Measurements from ENCODE around the gene LTBP1. TPM values are rescaled to one million over a fixed set of nuclear protein-coding genes. Genes with fewer than 3 reads are reported as not detected.

LTBP1 gene
- total RNA-seq, 2 experiments from 2014 or later = 0.03 to 0.24 TPM

DNA sequence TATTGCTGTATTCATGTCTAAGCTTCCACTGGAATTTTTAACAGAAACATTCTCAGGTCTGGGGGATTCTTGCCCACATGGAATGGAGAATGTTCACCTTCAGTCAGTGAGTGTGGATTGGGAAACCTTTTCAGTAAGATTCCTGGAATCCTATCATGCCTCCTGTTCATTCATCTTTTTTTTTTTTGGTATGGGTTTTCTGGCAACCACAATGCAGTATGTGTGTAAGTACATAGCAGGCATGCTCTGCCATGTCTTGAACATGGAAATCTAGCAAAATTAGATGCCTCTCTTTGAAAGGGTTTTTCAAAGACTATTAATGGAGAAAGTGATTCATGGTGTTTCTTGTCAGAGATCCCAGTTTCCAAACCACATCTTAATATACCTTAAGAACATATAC, 176.5 kb downstream of the LTBP1 start:
- ChIA-PET CTCF (no interaction called here), POLR2A (no interaction called here)
- H3K4me3 Mint-ChIP-seq = no peak overlapping the region
- no peak for DNase-seq
- H3K36me3 Mint-ChIP-seq (ENCODE audit: low read depth) = no peaks in the 10 kb centered on the region
- ATAC-seq = no peak
- H3K9me3 Mint-ChIP-seq (ENCODE audit: insufficient read depth) = no peaks in the 10 kb centered on the region
- H3K27me3 Mint-ChIP-seq (ENCODE audit: low read depth) = peaks cover 2% of the 10 kb centered on the region
- H3K4me1 Mint-ChIP-seq (ENCODE audit: low read depth) = no peaks in the 10 kb centered on the region
- no peak overlapping the region for H3K27ac Mint-ChIP-seq

DNA sequence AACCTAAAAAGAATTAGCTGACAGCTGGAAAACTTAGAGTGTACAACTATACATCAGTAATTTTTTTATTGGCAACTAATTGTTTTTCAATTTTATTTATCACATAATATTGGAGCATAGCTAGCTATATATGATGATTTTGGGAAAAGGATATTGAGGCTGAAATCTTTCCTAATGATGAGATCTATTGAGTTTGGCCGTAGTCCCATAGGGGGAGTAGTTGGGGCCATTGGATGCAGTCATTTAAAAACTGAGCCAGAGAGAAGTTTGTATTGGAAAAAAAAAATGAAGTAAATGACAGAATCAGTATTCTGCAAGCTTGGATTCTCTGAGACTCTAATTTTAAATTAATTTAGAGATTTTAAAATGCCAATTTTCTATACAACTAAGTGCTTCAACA, 179.8 kb downstream of the LTBP1 start:
- H3K4me1 Mint-ChIP-seq (ENCODE audit: low read depth) = no peaks in the 10 kb centered on the region
- no peak overlapping the region for H3K4me3 Mint-ChIP-seq
- no peak for ATAC-seq
- H3K27ac Mint-ChIP-seq = no peak overlapping the region
- no peaks in the 10 kb centered on the region for H3K36me3 Mint-ChIP-seq (ENCODE audit: low read depth)
- no peaks in the 10 kb centered on the region for H3K9me3 Mint-ChIP-seq (ENCODE audit: insufficient read depth)
- POLR2A ChIA-PET = no interaction called here
- no peak for DNase-seq
- CTCF ChIA-PET = no interaction called here
- H3K27me3 Mint-ChIP-seq (ENCODE audit: low read depth) = peaks cover 2% of the 10 kb centered on the region

DNA sequence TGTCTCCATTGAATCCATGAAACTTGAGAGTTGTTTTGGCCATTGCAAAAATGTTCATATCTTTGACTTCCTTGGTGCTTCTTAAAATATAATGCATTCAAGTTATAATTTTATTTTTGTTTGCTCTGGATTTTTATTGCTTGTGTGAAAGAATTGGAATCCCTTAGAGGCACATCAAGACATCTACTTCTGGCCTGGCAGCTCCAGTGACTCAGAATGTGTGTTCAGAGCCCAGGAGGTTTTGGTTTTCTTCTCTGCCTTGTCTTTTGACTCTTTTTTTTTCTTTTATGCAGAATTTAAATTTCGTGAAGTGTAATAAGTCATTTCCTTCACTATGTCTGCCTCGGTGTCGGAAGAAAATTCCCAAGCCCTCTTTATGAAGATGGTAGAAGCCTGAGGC, 180.2 kb downstream of the LTBP1 start:
- CTCF ChIA-PET = no interaction called here
- Mint-ChIP-seq H3K27ac (no peak overlapping the region), H3K4me1 (ENCODE audit: low read depth) (no peaks in the 10 kb centered on the region), H3K27me3 (ENCODE audit: low read depth) (peaks cover 2% of the 10 kb centered on the region), H3K4me3 (no peak overlapping the region), H3K9me3 (ENCODE audit: insufficient read depth) (no peaks in the 10 kb centered on the region), H3K36me3 (ENCODE audit: low read depth) (no peaks in the 10 kb centered on the region)
- ATAC-seq (no peak), DNase-seq (no peak)
- POLR2A ChIA-PET = no interaction called here

- ATAC-seq = no peak
- peaks cover 2% of the 10 kb centered on the region for H3K27me3 Mint-ChIP-seq (ENCODE audit: low read depth)
- no peaks in the 10 kb centered on the region for H3K4me1 Mint-ChIP-seq (ENCODE audit: low read depth)
- CTCF ChIA-PET = no interaction called here
- H3K27ac Mint-ChIP-seq = no peak overlapping the region
- DNase-seq = no peak
- H3K9me3 Mint-ChIP-seq (ENCODE audit: insufficient read depth) = no peaks in the 10 kb centered on the region
- H3K4me3 Mint-ChIP-seq = no peak overlapping the region
- H3K36me3 Mint-ChIP-seq (ENCODE audit: low read depth) = no peaks in the 10 kb centered on the region
- POLR2A ChIA-PET = no interaction called here
These were observed 182.7 kb downstream of the LTBP1 start for GRCh38 chr2:33129263-33130053.

GRCh38 chr2:33130054-33130447, 183.3 kb downstream of the LTBP1 start:
- ATAC-seq (no peak), DNase-seq (no peak)
- no peaks in the 10 kb centered on the region for H3K9me3 Mint-ChIP-seq (ENCODE audit: insufficient read depth)
- H3K4me1 Mint-ChIP-seq (ENCODE audit: low read depth) = no peaks in the 10 kb centered on the region
- H3K27me3 Mint-ChIP-seq (ENCODE audit: low read depth) = peaks cover 2% of the 10 kb centered on the region
- H3K36me3 Mint-ChIP-seq (ENCODE audit: low read depth) = no peaks in the 10 kb centered on the region
- ChIA-PET CTCF (no interaction called here), POLR2A (no interaction called here)
- H3K27ac Mint-ChIP-seq = no peak overlapping the region
- H3K4me3 Mint-ChIP-seq = no peak overlapping the region

GRCh38 chr2:33130544-33130943, 183.8 kb downstream of the LTBP1 start:
- ATAC-seq = no peak
- no peaks in the 10 kb centered on the region for H3K9me3 Mint-ChIP-seq (ENCODE audit: insufficient read depth)
- H3K4me1 Mint-ChIP-seq (ENCODE audit: low read depth) = no peaks in the 10 kb centered on the region
- no peak for DNase-seq
- POLR2A ChIA-PET = no interaction called here
- H3K27ac Mint-ChIP-seq = no peak overlapping the region
- H3K27me3 Mint-ChIP-seq (ENCODE audit: low read depth) = peaks cover 2% of the 10 kb centered on the region
- H3K4me3 Mint-ChIP-seq = no peak overlapping the region
- CTCF ChIA-PET = no interaction called here
- no peaks in the 10 kb centered on the region for H3K36me3 Mint-ChIP-seq (ENCODE audit: low read depth)

DNA sequence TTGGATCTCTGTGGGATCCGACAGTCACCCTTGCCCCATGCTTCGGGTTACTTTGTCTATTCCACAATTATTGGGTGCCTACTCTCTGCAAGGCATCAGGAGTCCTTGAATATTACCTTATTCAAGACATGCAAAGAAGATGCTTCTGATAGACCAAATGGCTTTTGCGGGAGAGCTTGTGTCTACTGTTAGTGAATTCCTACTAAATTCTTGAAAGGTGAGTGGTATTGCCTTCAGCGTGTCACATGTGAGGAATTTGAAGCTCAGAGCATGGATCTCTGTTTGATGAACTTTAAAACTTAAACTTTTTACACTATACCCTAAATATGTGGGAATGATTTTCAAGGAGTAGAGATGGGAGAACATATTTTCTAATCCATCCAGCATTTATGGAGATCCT, 184.4 kb downstream of the LTBP1 start:
- H3K27ac Mint-ChIP-seq = no peak overlapping the region
- ChIA-PET CTCF (no interaction called here), POLR2A (no interaction called here)
- no peak overlapping the region for H3K4me3 Mint-ChIP-seq
- no peaks in the 10 kb centered on the region for H3K36me3 Mint-ChIP-seq (ENCODE audit: low read depth)
- peaks cover 2% of the 10 kb centered on the region for H3K27me3 Mint-ChIP-seq (ENCODE audit: low read depth)
- H3K4me1 Mint-ChIP-seq (ENCODE audit: low read depth) = no peaks in the 10 kb centered on the region
- H3K9me3 Mint-ChIP-seq (ENCODE audit: insufficient read depth) = no peaks in the 10 kb centered on the region
- DNase-seq (no peak), ATAC-seq (no peak)

GRCh38 chr2:33131749-33132148, 185.0 kb downstream of the LTBP1 start:
- Mint-ChIP-seq H3K27ac (no peak overlapping the region), H3K9me3 (ENCODE audit: insufficient read depth) (no peaks in the 10 kb centered on the region), H3K36me3 (ENCODE audit: low read depth) (no peaks in the 10 kb centered on the region), H3K4me3 (no peak overlapping the region), H3K4me1 (ENCODE audit: low read depth) (no peaks in the 10 kb centered on the region), H3K27me3 (ENCODE audit: low read depth) (peaks cover 2% of the 10 kb centered on the region)
- DNase-seq = no peak
- ChIA-PET CTCF (no interaction called here), POLR2A (no interaction called here)
- no peak for ATAC-seq

GRCh38 chr2:33133454-33133952, 186.8 kb downstream of the LTBP1 start:
- CTCF ChIA-PET = interaction anchor here (1.2 kb wide), 1 partner anchor 100 kb away, joined by 4 read pairs; no protein-coding TSS in a partner anchor

GRCh38 chr2:33134086-33134771, 187.5 kb downstream of the LTBP1 start:
- CTCF ChIA-PET = no interaction called here
- POLR2A ChIA-PET = no interaction called here
- ATAC-seq = no peak

More at GRCh38 chr2:33133454-33133952, 186.8 kb downstream of the LTBP1 start:
- no peak for ATAC-seq
- Mint-ChIP-seq H3K27me3 (ENCODE audit: low read depth) (no peaks in the 10 kb centered on the region), H3K4me1 (ENCODE audit: low read depth) (no peaks in the 10 kb centered on the region), H3K4me3 (no peak overlapping the region), H3K9me3 (ENCODE audit: insufficient read depth) (no peaks in the 10 kb centered on the region), H3K27ac (no peak overlapping the region), H3K36me3 (ENCODE audit: low read depth) (no peaks in the 10 kb centered on the region)
- no peak for DNase-seq
- POLR2A ChIA-PET = no interaction called here

GRCh38 chr2:33134791-33135560, 188.2 kb downstream of the LTBP1 start:
- H3K4me3 Mint-ChIP-seq = no peak overlapping the region
- CTCF ChIA-PET = no interaction called here
- no peaks in the 10 kb centered on the region for H3K36me3 Mint-ChIP-seq (ENCODE audit: low read depth)
- no peaks in the 10 kb centered on the region for H3K9me3 Mint-ChIP-seq (ENCODE audit: insufficient read depth)
- no peak for ATAC-seq
- no peaks in the 10 kb centered on the region for H3K27me3 Mint-ChIP-seq (ENCODE audit: low read depth)
- no peaks in the 10 kb centered on the region for H3K4me1 Mint-ChIP-seq (ENCODE audit: low read depth)
- POLR2A ChIA-PET = no interaction called here
- no peak overlapping the region for H3K27ac Mint-ChIP-seq
- no peak for DNase-seq

More at GRCh38 chr2:33134086-33134771, 187.5 kb downstream of the LTBP1 start:
- no peaks in the 10 kb centered on the region for H3K36me3 Mint-ChIP-seq (ENCODE audit: low read depth)
- no peaks in the 10 kb centered on the region for H3K4me1 Mint-ChIP-seq (ENCODE audit: low read depth)
- no peak overlapping the region for H3K4me3 Mint-ChIP-seq
- H3K9me3 Mint-ChIP-seq (ENCODE audit: insufficient read depth) = no peaks in the 10 kb centered on the region
- no peak overlapping the region for H3K27ac Mint-ChIP-seq
- no peaks in the 10 kb centered on the region for H3K27me3 Mint-ChIP-seq (ENCODE audit: low read depth)
- DNase-seq = no peak

DNA sequence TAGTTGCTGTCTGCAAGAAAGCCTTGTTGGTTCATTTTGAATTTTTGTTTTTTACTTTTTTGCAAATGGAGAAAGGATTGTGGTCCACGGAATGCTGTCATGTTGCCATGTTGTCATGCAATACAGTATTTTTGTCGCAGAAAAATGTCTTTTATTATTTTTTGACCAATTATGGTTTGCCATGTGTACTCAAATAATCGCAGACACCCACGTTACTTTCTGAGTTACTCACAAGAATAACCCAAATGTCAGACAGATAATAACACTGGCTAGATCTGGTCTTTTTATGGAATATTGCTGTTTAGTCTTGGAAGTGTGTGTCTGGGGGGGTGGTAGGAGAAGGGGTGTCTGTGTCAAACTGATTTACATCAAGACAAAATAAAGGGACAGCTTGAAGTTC, 188.9 kb downstream of the LTBP1 start:
- no peak for DNase-seq
- POLR2A ChIA-PET = no interaction called here
- Mint-ChIP-seq H3K27ac (no peak overlapping the region), H3K4me3 (no peak overlapping the region), H3K36me3 (ENCODE audit: low read depth) (no peaks in the 10 kb centered on the region), H3K4me1 (ENCODE audit: low read depth) (no peaks in the 10 kb centered on the region), H3K9me3 (ENCODE audit: insufficient read depth) (no peaks in the 10 kb centered on the region), H3K27me3 (ENCODE audit: low read depth) (no peaks in the 10 kb centered on the region)
- CTCF ChIA-PET = no interaction called here
- ATAC-seq = no peak

All from activated CD8-positive, alpha-beta T cell treated with anti-CD3 and anti-CD28 coated beads, Interleukin-2, amount 10 ng/mL, durations not matched to agents 7 days and 5 days (primary cell).